ENCODE measurements around the gene STIM1.

The STIM1 gene

GRCh38 chr11:4083198-4083597 is 227.7 kb downstream of the STIM1 start:
- no peak for DNase-seq (ENCODE audit: extremely low read depth, low read depth)
- TF ChIP-seq, protein P1, sequence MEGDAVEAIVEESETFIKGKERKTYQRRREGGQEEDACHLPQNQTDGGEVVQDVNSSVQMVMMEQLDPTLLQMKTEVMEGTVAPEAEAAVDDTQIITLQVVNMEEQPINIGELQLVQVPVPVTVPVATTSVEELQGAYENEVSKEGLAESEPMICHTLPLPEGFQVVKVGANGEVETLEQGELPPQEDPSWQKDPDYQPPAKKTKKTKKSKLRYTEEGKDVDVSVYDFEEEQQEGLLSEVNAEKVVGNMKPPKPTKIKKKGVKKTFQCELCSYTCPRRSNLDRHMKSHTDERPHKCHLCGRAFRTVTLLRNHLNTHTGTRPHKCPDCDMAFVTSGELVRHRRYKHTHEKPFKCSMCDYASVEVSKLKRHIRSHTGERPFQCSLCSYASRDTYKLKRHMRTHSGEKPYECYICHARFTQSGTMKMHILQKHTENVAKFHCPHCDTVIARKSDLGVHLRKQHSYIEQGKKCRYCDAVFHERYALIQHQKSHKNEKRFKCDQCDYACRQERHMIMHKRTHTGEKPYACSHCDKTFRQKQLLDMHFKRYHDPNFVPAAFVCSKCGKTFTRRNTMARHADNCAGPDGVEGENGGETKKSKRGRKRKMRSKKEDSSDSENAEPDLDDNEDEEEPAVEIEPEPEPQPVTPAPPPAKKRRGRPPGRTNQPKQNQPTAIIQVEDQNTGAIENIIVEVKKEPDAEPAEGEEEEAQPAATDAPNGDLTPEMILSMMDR (IDR thresholded peaks at IDR 0.05; ENCODE audit: low read depth, low read length, missing control alignments) = no peak
- H3K4me3 ChIP-seq (replicated peaks; ENCODE audit: low read depth, low read length) = no peak overlapping the region

DNA sequence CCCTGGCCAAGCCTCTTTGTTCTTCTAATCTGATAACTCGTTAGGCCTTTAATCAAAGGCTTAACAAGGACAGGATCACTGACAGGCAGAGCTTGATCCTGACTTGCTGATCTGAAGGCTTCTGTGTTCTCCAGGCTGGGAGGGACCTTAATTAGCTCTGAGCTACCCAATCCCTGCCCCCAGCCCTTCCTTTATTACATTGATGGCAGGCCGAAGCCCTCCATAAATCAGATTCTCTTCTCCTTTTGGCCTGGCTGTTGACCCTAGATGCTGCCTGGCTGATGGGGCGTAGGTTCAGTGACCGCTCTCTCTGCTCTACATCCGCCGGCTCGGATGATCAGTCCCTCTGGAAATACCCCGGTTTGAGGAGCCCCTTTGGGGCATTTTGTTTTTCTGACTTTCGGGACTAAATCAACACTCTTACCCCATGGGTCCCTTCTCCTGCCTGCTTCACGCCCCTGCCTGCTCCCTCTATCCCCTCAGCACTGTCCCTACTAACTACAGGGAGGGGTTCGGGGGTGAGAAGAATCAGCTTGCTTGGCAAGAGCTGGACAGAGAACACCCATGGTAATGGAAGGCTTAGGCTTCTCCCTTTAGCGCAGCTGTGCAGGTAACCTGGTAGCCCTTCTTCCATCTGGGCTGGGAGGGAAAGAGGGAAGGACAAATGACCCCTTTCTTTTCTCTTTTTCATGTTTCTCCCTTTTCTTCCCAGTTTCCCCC is 229.1 kb downstream of the STIM1 start:
- DNase-seq (ENCODE audit: extremely low read depth, low read depth) = no peak
- no peak overlapping the region for H3K4me3 ChIP-seq (replicated peaks; ENCODE audit: low read depth, low read length)
- TF ChIP-seq, protein P1 (IDR thresholded peaks at IDR 0.05; ENCODE audit: low read depth, low read length, missing control alignments) = no peak

- TF ChIP-seq, protein P1 (IDR thresholded peaks at IDR 0.05; ENCODE audit: low read depth, low read length, missing control alignments) = no peak
- DNase-seq (ENCODE audit: extremely low read depth, low read depth) = no peak
- no peak overlapping the region for H3K4me3 ChIP-seq (replicated peaks; ENCODE audit: low read depth, low read length)
These were observed 230.1 kb downstream of the STIM1 start for GRCh38 chr11:4085575-4085974.

GRCh38 chr11:4086575-4087353 is 231.3 kb downstream of the STIM1 start:
- TF ChIP-seq, protein P1 (IDR thresholded peaks at IDR 0.05; ENCODE audit: low read depth, low read length, missing control alignments) = no peak
- DNase-seq (ENCODE audit: extremely low read depth, low read depth) = no peak
- no peak overlapping the region for H3K4me3 ChIP-seq (replicated peaks; ENCODE audit: low read depth, low read length)

DNA sequence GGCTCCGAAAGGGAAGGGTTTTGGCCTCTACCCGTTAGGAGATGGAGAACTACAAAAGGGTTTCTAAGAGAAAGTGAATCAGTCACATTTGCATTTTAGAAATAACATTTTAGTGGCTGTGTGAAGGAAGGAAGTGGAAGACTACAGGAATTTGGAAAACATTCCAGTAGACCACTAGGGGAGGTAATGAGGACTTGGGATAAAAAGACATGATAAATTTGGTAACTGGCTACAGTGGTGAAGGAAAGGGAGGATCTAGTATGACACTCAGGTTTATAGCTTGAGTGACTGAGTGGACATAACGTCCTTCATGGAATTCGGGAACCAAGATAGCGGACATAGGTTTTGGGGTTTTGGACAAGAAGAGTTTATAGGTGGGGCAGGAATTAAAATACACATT is 232.1 kb downstream of the STIM1 start:
- TF ChIP-seq, protein P1 (IDR thresholded peaks at IDR 0.05; ENCODE audit: low read depth, low read length, missing control alignments) = peak; percentile 33
- no peak for DNase-seq (ENCODE audit: extremely low read depth, low read depth)
- no peak overlapping the region for H3K4me3 ChIP-seq (replicated peaks; ENCODE audit: low read depth, low read length)

DNA sequence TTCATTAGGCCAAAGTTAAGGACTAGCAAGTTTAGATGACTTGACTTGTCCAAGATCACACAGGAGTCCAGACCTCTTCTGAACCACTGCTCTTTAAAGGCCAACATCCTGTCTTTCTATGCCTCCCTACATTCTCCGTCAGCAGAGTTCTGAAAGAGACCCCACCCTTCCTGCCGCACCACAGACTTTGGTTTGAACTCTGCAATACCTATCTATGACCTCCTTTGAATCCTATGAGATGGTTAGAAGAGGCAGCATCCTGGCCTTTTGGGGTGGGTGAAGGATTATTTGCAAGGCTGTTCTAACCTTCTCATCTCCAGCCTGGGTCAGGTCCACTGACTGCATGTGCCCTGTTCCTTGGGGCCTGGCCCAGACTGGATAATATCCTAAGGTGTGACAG is 234.8 kb downstream of the STIM1 start:
- H3K4me3 ChIP-seq (replicated peaks; ENCODE audit: low read depth, low read length) = no peak overlapping the region
- TF ChIP-seq, protein P1 (IDR thresholded peaks at IDR 0.05; ENCODE audit: low read depth, low read length, missing control alignments) = no peak
- no peak for DNase-seq (ENCODE audit: extremely low read depth, low read depth)
